HG03565 (cell line): Measurements from ENCODE around the gene CKAP4.

Experiments
- ATAC-seq: cut with Tn5 transposase; IDR thresholded peaks from one replicate; pipeline ENCODE4 v1.9.1; 2021; ENCODE audit warnings: mild to moderate bottlenecking, moderate library complexity; ENCODE audit not compliant: unreplicated experiment

CKAP4 gene

GRCh38 chr12:106245767-106246166, 2.1 kb downstream of the CKAP4 start:
- no peak for ATAC-seq

GRCh38 chr12:106243620-106244019, 4.2 kb downstream of the CKAP4 start:
- ATAC-seq: no peak

- no peak for ATAC-seq
These were observed 7.0 kb downstream of the CKAP4 start for GRCh38 chr12:106240821-106241220.

GRCh38 chr12:106239951-106240335, 7.9 kb downstream of the CKAP4 start:
- ATAC-seq: no peak

GRCh38 chr12:106239241-106239950, 8.4 kb downstream of the CKAP4 start:
- ATAC-seq: no peak

GRCh38 chr12:106238146-106238545, 9.7 kb downstream of the CKAP4 start:
- ATAC-seq: no peak

- ATAC-seq: no peak
These were observed 12.1 kb downstream of the CKAP4 start for GRCh38 chr12:106235770-106236169.

- ATAC-seq: no peak
These were observed 13.4 kb downstream of the CKAP4 start for GRCh38 chr12:106234449-106234848.

- ATAC-seq: no peak
These were observed 14.8 kb downstream of the CKAP4 start for GRCh38 chr12:106233011-106233410.

- no peak for ATAC-seq
These were observed 18.7 kb downstream of the CKAP4 start for GRCh38 chr12:106229036-106229591.

- ATAC-seq: no peak
These were observed 19.5 kb downstream of the CKAP4 start for GRCh38 chr12:106228320-106228710.

- ATAC-seq: no peak
These were observed 20.0 kb downstream of the CKAP4 start for GRCh38 chr12:106227641-106228319.

GRCh38 chr12:106226884-106227640, 20.8 kb downstream of the CKAP4 start:
- no peak for ATAC-seq

GRCh38 chr12:106224355-106224706, 23.5 kb downstream of the CKAP4 start:
- ATAC-seq: no peak

GRCh38 chr12:106223485-106224354, 24.1 kb downstream of the CKAP4 start:
- peak; percentile 57 for ATAC-seq

GRCh38 chr12:106220536-106220935, 27.3 kb downstream of the CKAP4 start:
- no peak for ATAC-seq

- ATAC-seq: no peak
These were observed 28.8 kb downstream of the CKAP4 start for GRCh38 chr12:106219043-106219442.

GRCh38 chr12:106217706-106218105, 30.1 kb downstream of the CKAP4 start:
- no peak for ATAC-seq

- ATAC-seq: no peak
These were observed 33.2 kb downstream of the CKAP4 start for GRCh38 chr12:106214571-106214970.

GRCh38 chr12:106213662-106214061, 34.2 kb downstream of the CKAP4 start:
- no peak for ATAC-seq

- no peak for ATAC-seq
These were observed 35.8 kb downstream of the CKAP4 start for GRCh38 chr12:106211973-106212372.
